H9 (cell line): ENCODE data around the gene DPH1. TPM values are rescaled to one million over a fixed set of nuclear protein-coding genes. Genes with fewer than 3 reads are reported as not detected.
A peak's percentile ranks its signal among the peaks of the same experiment; 100 is the strongest.

Experiments
- DNase-seq: peaks from one replicate; pipeline ENCODE4 v3.0.0-alpha.2; 2017
- H2AFZ ChIP-seq: one replicate; pipeline ENCODE4 v1.6.1; 2013; ENCODE audit warnings: mild to moderate bottlenecking, low read length, control low read depth, moderate library complexity
- H2AK5ac ChIP-seq: 2 replicates; pipeline ENCODE4 v1.6.1; 2013; ENCODE audit warnings: low read length, control low read depth, mixed read lengths; ENCODE audit not compliant: insufficient read length
- H2BK120ac ChIP-seq: one replicate; pipeline ENCODE4 v1.6.1; 2013; ENCODE audit warnings: low read depth, mild to moderate bottlenecking, low read length, control low read depth, inconsistent platforms; ENCODE audit not compliant: poor library complexity, severe bottlenecking
- H2BK12ac ChIP-seq: 2 replicates; pipeline ENCODE4 v1.6.1; 2013; ENCODE audit warnings: low read length, control low read depth, mixed read lengths, low read depth; ENCODE audit not compliant: insufficient read length
- H2BK15ac ChIP-seq: 2 replicates; pipeline ENCODE4 v1.6.1; 2013; ENCODE audit warnings: low read depth, low read length, control low read depth
- H2BK20ac ChIP-seq: one replicate; pipeline ENCODE4 v1.6.1; 2013; ENCODE audit warnings: low read depth, mild to moderate bottlenecking, low read length, control low read depth, inconsistent platforms; ENCODE audit not compliant: poor library complexity, severe bottlenecking
- H2BK5ac ChIP-seq: 2 replicates; pipeline ENCODE4 v1.6.1; 2013; ENCODE audit warnings: low read length, control low read depth, mixed read lengths; ENCODE audit not compliant: insufficient read length
- H3K14ac ChIP-seq: 2 replicates; pipeline ENCODE4 v1.6.1; 2013; ENCODE audit warnings: low read length, control low read depth; ENCODE audit not compliant: insufficient read depth
- H3K18ac ChIP-seq: 2 replicates; pipeline ENCODE4 v1.6.1; 2013; ENCODE audit warnings: low read depth, mild to moderate bottlenecking, mixed read lengths, low read length, control low read depth; ENCODE audit not compliant: insufficient read length
- H3K23ac ChIP-seq: 2 replicates; pipeline ENCODE4 v1.6.1; 2013; ENCODE audit warnings: low read length, control low read depth, mixed read lengths, low read depth; ENCODE audit not compliant: insufficient read length
- H3K23me2 ChIP-seq: 2 replicates; pipeline ENCODE4 v1.6.1; 2013; ENCODE audit warnings: low read depth, mild to moderate bottlenecking, mixed read lengths, low read length, control low read depth; ENCODE audit not compliant: insufficient read length, poor library complexity, severe bottlenecking
- H3K27ac ChIP-seq: 2 replicates; pipeline ENCODE4 v1.5.1; 2013; ENCODE audit warnings: low read length, control low read depth, mixed read lengths, low read depth; ENCODE audit not compliant: insufficient read length
- H3K27me3 ChIP-seq: 2 replicates; pipeline ENCODE4 v1.6.1; 2013; ENCODE audit warnings: low read length, control low read depth, inconsistent platforms; ENCODE audit not compliant: insufficient read depth
- H3K4ac ChIP-seq: 2 replicates; pipeline ENCODE4 v1.6.1; 2013; ENCODE audit warnings: low read depth, mild to moderate bottlenecking, control low read depth, inconsistent platforms, low read length, moderate library complexity
- H3K4me1 ChIP-seq: 2 replicates; pipeline ENCODE4 v1.6.1; 2013; ENCODE audit warnings: low read length, control low read depth, inconsistent platforms; ENCODE audit not compliant: insufficient read depth
- H3K4me2 ChIP-seq: 2 replicates; pipeline ENCODE4 v1.6.1; 2013; ENCODE audit warnings: low read length, control low read depth, mixed read lengths; ENCODE audit not compliant: insufficient read length, insufficient read depth
- H3K56ac ChIP-seq: 2 replicates; pipeline ENCODE4 v1.6.1; 2013; ENCODE audit warnings: low read depth, mild to moderate bottlenecking, mixed read lengths, low read length, control low read depth; ENCODE audit not compliant: insufficient read length
- H3K79me1 ChIP-seq: 2 replicates; pipeline ENCODE4 v1.6.1; 2013; ENCODE audit warnings: low read depth, mild to moderate bottlenecking, moderate library complexity, low read length, control low read depth, inconsistent platforms; ENCODE audit not compliant: insufficient read depth, poor library complexity, severe bottlenecking
- H3K79me2 ChIP-seq: 2 replicates; pipeline ENCODE4 v1.6.1; 2013; ENCODE audit warnings: low read length, control low read depth, inconsistent platforms; ENCODE audit not compliant: insufficient read depth
- H3K9ac ChIP-seq: 2 replicates; pipeline ENCODE4 v1.6.1; 2013; ENCODE audit warnings: low read length, control low read depth, mixed read lengths; ENCODE audit not compliant: insufficient read length; ENCODE audit errors: extremely low read depth
- H3K9me3 ChIP-seq: one replicate; pipeline ENCODE4 v1.6.1; 2013; ENCODE audit warnings: low read depth, low read length, inconsistent platforms; ENCODE audit not compliant: control insufficient read depth
- H3T11ph ChIP-seq: one replicate; pipeline ENCODE4 v1.6.1; 2013; ENCODE audit warnings: mild to moderate bottlenecking, low read length, control low read depth, inconsistent platforms
- H4K20me1 ChIP-seq: one replicate; pipeline ENCODE4 v1.6.1; 2013; ENCODE audit not compliant: control insufficient read depth, insufficient read length, insufficient read depth
- H4K5ac ChIP-seq: 2 replicates; pipeline ENCODE4 v1.6.1; 2013; ENCODE audit warnings: low read depth, mild to moderate bottlenecking, mixed read lengths, low read length, control low read depth; ENCODE audit not compliant: insufficient read length
- H4K8ac ChIP-seq: replicated peaks from 2 replicates; pipeline ENCODE4 v1.6.1; 2013; ENCODE audit warnings: low read length, control low read depth, mixed read lengths, low read depth; ENCODE audit not compliant: insufficient read length
- H4K91ac ChIP-seq: 2 replicates; pipeline ENCODE4 v1.6.1; 2013; ENCODE audit warnings: low read depth, mild to moderate bottlenecking, moderate library complexity, mixed read lengths, low read length, control low read depth; ENCODE audit not compliant: insufficient read length
- H3K27ac Mint-ChIP-seq, 3 experiments: 2 replicates in 2 of 3; 3 replicates in 1 of 3; pipeline ENCODE4 v1.8.0; 2020 to 2021; ENCODE audit warnings: mixed read lengths in 3 of 3, mild to moderate bottlenecking in 1 of 3, moderate library complexity in 1 of 3
- H3K27me3 Mint-ChIP-seq: 2 replicates; pipeline ENCODE4 v1.8.0; 2021; ENCODE audit warnings: low read depth, mild to moderate bottlenecking, moderate library complexity, mixed read lengths
- H3K36me3 Mint-ChIP-seq, 3 experiments: 2 replicates in 2 of 3; 3 replicates in 1 of 3; pipeline ENCODE4 v1.8.0; 2020 to 2021; ENCODE audit warnings: low read depth in 3 of 3, mixed read lengths in 3 of 3; ENCODE audit not compliant: insufficient read depth in 1 of 3
- H3K4me1 Mint-ChIP-seq, 2 experiments: 2 replicates each; pipeline ENCODE4 v1.8.0; 2020; ENCODE audit warnings: mixed read lengths in 2 of 2
- H3K4me3 Mint-ChIP-seq, 2 experiments: 2 replicates in 1 of 2; 3 replicates in 1 of 2; pipeline ENCODE4 v1.8.0; 2020 to 2021; ENCODE audit warnings: mild to moderate bottlenecking in 2 of 2, mixed read lengths in 2 of 2, moderate library complexity in 1 of 2
- H3K9me3 Mint-ChIP-seq, 2 experiments: 2 replicates in 1 of 2; 3 replicates in 1 of 2; pipeline ENCODE4 v1.8.0; 2020; ENCODE audit warnings: mild to moderate bottlenecking in 2 of 2, mixed read lengths in 2 of 2, moderate library complexity in 1 of 2
- WGBS: extraction: QIAGEN DNeasy Blood & Tissue Kit; methylation state at CpG from one replicate; pipeline ENCODE4 v1.1.7; 2013; ENCODE audit warnings: missing lambda C conversion rate, low lambda C conversion rate, mixed read lengths; ENCODE audit not compliant: insufficient read length; ENCODE audit errors: extremely low coverage; 5-methylcytosine and 5-hydroxymethylcytosine counted together
- total RNA-seq: library from RNA; stranded (reverse); gene quantifications from 2 replicates; pipeline ENCODE4 v1.2.1, GENCODE V29; 2021
- TF ChIP-seq, protein P1 (sequence below): fragments of 200-600 bp; sonication (generic); conservative IDR thresholded peaks from 3 replicates; pipeline ENCODE4 v1.8.0; 2021; ENCODE audit warnings: antibody characterized with exemption, mild to moderate bottlenecking

The DPH1 gene
- total RNA-seq, 1 experiment from 2014 or later = 27.5 TPM

DNA sequence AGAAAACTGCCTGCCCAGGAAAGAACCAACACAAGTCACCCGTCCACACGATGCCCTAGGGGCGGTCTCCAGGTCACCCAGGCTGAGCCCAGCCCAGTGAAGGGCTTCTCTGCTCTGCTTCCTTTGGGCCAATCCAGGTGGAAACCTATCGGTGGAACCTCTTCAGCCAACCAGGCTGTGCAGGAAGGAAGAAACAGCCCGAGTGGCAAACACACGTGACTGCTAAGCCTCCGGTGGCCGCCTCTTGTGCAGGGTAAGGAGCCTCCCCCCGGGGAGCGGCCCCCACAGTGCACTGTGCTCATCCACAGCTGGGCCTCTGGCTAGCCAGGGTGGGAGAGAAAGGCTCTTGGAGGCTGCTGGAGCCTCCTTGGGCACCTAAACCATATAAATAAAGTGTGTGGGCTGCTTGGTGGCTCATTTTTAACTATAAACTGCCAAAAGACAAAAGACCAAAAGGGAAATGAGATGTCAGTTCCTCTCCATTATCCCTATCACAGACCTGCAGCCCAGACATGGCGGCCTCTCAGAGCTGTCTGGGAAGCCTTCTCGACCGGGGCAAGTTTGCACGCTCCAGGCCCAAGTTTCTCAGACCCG is 7.2 kb upstream of the DPH1 start:
- Histone ChIP-seq H3K27ac (no peak overlapping the region), H2BK120ac (no peak overlapping the region), H3K79me1 (no peaks in the 10 kb centered on the region), H2BK12ac (no peak overlapping the region), H3K27me3 (peaks cover 54% of the 10 kb centered on the region), H3K56ac (no peak overlapping the region), H4K20me1 (no peaks in the 10 kb centered on the region), H2BK5ac (no peak overlapping the region), H3K4ac (no peak overlapping the region), H2BK15ac (no peak overlapping the region), H3K18ac (no peak overlapping the region), H3K79me2 (no peaks in the 10 kb centered on the region), H4K5ac (no peak overlapping the region), H3K14ac (peak overlapping the region; percentile 16; the same call in 1 of the 2 replicates), H3K4me1 (no peaks in the 10 kb centered on the region), H3K9ac (no peak overlapping the region), H3T11ph (no peak overlapping the region), H4K91ac (no peak overlapping the region), H4K8ac (no peak overlapping the region), H2BK20ac (no peak overlapping the region), H2AK5ac (no peak overlapping the region), H3K23ac (no peak overlapping the region), H3K23me2 (peaks cover 20% of the 10 kb centered on the region), H3K4me2 (no peak overlapping the region), H2AFZ (no peak overlapping the region), H3K9me3 (no peaks in the 10 kb centered on the region)
- Mint-ChIP-seq H3K9me3 (peaks cover 5 to 6% of the 10 kb centered on the region in 2 experiments; a peak in 4 of 5 replicates), H3K36me3 (no peaks in the 10 kb centered on the region; a peak in 1 of 7 replicates), H3K27me3 (peaks cover 95% of the 10 kb centered on the region), H3K27ac (no peak overlapping the region), H3K4me1 (peaks cover 6 to 13% of the 10 kb centered on the region in 2 experiments), H3K4me3 (no peak overlapping the region)
- TF ChIP-seq, protein P1, sequence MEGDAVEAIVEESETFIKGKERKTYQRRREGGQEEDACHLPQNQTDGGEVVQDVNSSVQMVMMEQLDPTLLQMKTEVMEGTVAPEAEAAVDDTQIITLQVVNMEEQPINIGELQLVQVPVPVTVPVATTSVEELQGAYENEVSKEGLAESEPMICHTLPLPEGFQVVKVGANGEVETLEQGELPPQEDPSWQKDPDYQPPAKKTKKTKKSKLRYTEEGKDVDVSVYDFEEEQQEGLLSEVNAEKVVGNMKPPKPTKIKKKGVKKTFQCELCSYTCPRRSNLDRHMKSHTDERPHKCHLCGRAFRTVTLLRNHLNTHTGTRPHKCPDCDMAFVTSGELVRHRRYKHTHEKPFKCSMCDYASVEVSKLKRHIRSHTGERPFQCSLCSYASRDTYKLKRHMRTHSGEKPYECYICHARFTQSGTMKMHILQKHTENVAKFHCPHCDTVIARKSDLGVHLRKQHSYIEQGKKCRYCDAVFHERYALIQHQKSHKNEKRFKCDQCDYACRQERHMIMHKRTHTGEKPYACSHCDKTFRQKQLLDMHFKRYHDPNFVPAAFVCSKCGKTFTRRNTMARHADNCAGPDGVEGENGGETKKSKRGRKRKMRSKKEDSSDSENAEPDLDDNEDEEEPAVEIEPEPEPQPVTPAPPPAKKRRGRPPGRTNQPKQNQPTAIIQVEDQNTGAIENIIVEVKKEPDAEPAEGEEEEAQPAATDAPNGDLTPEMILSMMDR = no peak
- no CpG with 5 or more reads among the region's 15 CpGs for WGBS
- DNase-seq = no peak
